Measurements from ENCODE around the gene KLHL8.

Gene KLHL8

DNA sequence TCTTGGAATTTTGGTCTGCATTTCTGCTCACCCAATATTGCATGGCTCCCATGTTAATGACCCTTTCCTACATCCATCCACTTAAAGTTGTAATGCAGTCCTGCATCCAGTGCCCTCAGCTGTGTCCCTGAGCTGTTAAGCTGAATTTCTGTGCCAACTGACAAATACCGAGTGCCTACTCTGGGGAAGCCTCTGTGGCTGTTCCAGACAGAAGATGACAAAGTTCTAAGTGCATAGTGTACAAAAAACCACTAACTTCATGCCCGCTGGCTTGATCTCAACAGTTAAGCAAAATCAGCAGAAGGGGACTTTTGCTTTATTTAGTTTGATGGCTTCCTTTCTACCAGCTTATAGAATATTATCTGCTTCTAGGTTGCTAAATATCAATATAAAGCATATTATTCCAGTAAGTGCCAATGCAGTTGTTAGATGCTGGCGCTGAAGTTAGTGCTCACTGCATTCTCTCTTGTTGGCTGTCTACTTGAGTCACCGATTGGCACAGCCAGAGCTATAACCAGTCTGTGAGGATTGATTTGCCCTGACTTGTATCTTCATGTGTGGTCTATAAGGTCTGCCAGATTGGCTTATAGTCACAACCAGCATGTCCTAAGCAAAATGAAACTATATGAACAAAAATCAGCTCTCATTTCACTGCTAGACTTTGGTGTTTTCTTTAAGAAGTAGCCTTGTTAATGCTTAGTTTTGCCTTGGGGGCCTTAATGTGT lies 98.9 kb downstream of the KLHL8 start:
- no peak for DNase-seq (ENCODE audit: low read depth)

DNA sequence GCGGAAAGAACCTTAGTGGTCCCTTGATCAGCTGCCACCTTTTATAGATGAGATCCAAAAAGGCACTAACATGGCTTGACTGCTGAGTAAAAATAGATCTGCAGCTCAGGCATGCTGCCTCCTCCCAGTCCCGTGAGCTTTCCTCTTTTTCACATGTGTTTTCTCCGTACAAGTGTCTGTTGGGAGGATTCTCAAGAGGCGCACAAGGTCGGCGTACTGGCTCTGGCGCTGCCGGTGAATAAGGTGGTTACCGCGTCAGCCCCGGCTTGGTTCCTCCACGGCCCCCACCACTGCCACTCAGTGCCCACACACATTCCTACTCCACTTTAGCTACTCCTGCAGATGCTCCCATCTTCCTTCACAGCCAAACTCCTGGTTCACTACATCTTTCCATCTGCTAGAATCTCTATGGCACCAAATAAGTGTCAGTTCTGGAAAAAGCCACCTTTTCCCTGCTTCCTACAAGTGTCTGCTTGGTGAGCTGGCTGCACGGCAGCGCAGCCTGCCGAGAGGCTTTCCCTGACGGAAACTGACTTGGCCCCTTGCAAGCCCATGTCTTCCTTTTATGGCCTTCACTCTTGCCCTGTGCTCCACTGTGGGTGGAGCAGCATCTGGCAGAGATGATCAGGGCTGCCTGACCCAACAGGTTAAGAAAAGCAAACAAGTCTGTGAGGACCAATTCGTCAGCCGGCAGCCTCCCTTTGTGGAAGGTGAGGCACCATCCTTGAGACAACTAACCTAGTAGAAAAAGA lies 99.8 kb downstream of the KLHL8 start:
- DNase-seq (ENCODE audit: low read depth), result no peak

DNA sequence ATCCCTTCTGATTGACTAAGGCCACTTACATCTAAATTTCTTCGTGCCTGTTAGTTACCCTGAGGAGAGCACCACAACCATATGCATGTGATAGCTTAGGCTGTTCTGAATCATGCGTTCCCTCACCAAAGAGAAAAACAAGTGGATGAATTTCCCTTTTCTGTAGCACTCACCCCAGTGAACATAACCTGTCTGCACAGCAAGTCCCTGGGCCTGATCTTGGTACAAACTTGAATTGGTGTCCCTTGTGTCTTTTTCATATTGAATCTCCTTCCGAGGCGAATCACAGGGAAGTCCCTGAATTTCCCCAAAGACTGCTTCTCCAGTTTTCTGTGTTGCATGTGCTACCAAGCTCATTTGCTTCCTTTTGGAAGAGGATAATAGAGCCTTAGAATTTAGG lies 100.4 kb downstream of the KLHL8 start:
- DNase-seq (ENCODE audit: low read depth), result no peak

DNA sequence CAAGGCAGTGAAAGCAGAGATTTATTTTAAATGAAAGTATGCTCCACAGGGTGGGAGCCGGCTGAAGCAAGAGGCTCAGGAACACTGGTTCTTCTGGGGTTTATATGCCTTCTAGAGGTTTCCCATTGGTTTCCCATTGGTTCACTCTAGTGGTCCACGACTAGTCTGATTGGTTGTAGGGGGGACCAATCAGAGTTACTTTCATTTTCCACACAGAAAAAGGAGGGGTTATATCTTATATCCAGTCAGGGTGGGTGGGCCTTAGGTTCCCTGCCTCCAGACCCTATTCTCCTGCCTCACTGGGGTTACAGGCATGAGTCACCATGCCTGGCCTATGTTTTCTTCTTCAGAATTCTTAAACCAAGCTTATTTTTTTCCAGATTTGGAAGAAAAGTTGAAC lies 101.6 kb downstream of the KLHL8 start:
- DNase-seq (ENCODE audit: low read depth), result no peak

DNA sequence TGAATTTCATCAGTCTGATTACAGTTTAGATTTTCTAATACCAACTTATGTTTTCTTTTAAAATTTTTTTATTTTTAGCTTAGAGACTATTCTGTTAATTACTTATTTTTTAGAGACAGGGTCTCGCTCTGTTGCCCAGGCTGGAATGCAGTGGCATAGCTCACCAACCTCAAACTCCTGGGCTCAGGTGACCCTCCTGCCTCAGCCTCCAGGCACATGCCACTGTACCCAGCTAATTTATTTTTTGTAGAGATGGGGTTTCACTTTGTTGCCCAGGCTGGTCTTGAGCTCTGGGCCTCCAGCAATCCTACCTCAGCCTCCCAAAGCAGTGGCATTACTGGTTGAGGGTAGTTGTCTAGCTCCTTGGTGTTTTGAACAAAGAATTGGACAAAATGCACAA lies 102.0 kb downstream of the KLHL8 start:
- no peak for DNase-seq (ENCODE audit: low read depth)

DNA sequence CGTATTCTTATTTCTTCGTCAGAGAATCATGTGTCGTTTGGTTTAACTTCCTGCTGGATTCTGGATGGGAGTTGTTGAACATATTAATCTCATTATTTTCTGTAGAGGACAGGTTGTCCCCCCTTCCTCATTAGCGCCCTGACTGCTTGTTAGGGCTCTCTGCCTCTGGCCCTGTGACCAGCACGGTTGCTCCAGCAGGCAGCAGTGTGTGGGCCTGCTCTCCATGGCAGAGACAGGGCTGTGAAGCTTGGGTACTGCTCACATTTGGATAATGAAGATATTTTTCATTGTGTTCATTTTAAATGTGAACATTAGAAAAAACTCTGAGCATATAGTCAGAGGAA lies 102.7 kb downstream of the KLHL8 start:
- no peak for DNase-seq (ENCODE audit: low read depth)

DNA sequence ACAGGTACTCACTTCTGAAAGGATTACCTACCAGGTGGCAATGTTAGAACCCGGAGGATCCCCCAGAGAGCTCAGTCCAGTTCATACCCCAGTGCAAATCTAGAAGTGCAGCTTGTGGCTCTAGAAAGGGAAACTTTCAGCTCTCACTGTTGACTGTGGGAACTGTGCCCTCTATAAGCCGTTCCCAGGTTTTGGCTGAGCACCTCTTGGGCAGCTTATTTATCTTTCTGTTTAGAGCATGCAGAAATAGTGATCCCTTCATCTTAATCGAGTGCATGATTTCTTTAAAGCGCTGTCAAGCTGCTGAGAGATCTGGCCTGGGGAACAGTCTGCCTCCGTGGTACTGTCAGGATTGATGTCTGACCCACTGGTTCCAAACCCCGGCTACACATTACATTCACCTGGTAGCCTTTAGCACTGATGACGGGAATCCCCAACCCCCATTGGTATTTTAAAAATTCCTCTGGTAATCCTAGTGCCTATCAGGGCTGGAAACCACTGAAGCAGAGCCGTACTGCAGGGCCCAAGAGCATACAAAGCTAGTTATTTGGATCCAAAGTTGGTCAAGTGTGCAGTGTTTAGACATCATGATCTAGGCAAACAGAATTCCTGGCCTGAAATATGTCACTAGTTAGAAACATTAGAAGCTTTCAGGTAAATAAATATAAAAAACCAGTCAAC lies 103.2 kb downstream of the KLHL8 start:
- no peak for DNase-seq (ENCODE audit: low read depth)

DNA sequence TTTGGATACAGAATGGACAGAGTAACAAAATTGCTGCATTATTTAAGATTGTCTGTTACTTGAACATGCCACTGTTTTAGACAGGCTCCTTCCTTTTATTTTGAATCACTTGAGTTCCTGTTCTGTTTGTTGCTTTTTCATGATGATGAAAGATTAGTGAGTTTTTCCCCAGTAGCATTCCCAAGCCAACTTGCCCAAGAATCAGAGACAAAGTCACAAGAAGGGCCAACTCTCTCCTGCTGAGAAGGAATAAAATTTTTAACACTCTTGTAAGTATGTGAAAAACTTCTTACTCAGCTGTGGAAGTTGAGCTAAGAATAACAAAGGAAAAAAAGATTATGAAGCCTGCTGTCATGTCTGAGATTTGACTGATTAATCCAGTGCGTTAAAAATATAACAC lies 104.2 kb downstream of the KLHL8 start:
- no peak for DNase-seq (ENCODE audit: low read depth)

DNA sequence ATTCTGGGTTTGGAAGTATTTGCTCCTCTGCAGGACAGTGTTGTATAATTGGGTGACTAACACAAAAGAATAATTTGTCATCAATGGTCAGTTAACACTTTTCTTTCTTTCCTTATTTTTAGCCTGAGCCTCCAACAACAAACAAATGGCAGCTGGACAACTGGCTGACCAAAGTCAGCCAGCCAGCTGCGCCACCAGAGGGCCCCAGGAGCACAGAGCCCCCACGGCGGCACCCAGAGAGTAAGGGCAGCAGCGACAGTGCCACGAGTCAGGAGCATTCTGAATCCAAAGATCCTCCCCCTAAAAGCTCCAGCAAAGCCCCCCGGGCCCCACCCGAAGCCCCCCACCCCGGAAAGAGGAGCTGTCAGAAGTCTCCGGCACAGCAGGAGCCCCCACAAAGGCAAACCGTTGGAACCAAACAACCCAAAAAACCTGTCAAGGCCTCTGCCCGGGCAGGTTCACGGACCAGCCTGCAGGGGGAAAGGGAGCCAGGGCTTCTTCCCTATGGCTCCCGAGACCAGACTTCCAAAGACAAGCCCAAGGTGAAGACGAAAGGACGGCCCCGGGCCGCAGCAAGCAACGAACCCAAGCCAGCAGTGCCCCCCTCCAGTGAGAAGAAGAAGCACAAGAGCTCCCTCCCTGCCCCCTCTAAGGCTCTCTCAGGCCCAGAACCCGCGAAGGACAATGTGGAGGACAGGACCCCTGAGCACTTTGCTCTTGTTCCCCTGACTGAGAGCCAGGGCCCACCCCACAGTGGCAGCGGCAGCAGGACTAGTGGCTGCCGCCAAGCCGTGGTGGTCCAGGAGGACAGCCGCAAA lies 106.0 kb downstream of the KLHL8 start:
- no peak for DNase-seq (ENCODE audit: low read depth)

DNA sequence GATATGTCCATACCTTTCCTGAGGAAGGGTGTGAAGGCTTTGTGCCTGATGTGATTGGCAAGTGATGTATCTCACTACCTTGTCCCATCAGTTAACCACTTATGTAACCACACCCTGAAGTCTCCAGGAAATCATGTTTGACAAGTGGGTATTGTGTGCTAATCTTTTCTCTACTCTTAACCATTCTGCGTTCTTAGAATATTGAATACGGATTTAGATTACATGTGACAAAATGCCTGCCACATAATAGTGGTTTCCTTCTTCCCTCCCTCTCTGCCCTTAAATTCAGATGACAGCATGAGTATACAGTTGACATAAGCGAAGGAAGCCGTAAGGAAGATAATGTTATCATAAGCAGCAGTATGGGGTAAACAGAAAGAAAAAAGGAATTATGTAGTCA lies 108.4 kb downstream of the KLHL8 start:
- no peak for DNase-seq (ENCODE audit: low read depth)
